ENCODE data around the gene KHDC3L.

Gene KHDC3L

DNA sequence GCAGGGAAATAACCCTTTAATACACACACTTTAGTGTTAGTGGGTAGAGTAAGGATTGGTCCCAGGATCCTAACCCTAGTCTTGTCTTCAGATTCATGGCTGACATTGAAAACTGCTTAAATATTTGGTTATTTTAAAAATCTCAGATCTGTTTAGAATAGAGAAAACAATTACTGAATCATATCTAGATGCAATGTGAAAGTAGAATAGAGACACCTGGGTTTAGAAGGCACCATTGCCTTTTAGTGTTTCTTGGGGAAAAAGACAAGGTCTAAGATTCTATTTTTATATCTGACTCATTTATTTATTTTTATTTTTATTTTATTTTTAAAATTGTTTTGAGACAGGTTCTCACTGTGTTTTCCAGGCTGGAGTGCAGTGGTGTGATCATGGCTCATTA is 38.2 kb downstream of the KHDC3L start:
- TF ChIP-seq, protein P1, sequence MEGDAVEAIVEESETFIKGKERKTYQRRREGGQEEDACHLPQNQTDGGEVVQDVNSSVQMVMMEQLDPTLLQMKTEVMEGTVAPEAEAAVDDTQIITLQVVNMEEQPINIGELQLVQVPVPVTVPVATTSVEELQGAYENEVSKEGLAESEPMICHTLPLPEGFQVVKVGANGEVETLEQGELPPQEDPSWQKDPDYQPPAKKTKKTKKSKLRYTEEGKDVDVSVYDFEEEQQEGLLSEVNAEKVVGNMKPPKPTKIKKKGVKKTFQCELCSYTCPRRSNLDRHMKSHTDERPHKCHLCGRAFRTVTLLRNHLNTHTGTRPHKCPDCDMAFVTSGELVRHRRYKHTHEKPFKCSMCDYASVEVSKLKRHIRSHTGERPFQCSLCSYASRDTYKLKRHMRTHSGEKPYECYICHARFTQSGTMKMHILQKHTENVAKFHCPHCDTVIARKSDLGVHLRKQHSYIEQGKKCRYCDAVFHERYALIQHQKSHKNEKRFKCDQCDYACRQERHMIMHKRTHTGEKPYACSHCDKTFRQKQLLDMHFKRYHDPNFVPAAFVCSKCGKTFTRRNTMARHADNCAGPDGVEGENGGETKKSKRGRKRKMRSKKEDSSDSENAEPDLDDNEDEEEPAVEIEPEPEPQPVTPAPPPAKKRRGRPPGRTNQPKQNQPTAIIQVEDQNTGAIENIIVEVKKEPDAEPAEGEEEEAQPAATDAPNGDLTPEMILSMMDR (IDR thresholded peaks at IDR 0.05; ENCODE audit: low read depth, low read length): no peak
- no peak overlapping the region for H3K4me3 ChIP-seq (ENCODE audit: low read depth, low read length)

DNA sequence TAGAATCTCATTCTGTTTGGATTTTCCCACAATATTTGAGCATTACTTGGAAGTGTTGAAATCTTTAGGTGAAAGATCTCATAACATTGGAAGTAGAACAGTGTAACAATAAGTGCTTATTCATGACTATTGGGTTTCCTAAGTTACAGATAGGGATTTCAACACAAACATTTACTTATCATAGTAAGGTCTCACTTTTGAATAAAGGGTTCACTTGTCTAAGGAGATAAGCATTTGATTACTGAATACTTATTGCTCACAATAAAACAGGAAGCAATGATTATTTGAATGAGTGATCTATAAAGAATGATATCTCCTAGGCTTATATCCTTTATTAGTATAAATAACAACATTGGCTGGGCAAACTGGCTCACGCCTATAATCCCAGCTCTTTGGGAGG is 46.9 kb downstream of the KHDC3L start:
- TF ChIP-seq, protein P1 (IDR thresholded peaks at IDR 0.05; ENCODE audit: low read depth, low read length): no peak
- H3K4me3 ChIP-seq (ENCODE audit: low read depth, low read length): no peak overlapping the region

DNA sequence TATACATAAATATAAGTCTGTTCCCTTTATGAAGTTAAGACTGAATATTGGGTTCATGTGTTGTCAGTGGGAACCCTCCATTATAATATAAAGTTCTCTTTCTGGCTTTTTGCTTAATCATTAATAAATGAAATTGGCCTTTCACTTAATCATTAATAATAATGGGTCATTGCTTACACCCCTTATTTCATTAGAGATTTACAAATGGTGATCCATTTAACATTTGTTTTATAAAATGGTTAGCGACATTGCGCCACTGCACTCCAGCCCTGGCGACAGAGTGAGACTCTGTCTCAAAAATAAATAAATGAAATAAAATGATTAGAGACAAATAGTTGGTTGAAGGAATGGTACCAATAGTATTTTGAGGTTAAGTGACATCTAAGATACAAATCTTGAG is 50.6 kb downstream of the KHDC3L start:
- TF ChIP-seq, protein P1 (IDR thresholded peaks at IDR 0.05; ENCODE audit: low read depth, low read length): no peak
- no peak overlapping the region for H3K4me3 ChIP-seq (ENCODE audit: low read depth, low read length)

Data from WI38 (cell line).